Femur (tissue), 1 donor: ENCODE measurements around the gene SAMD10.
"Not testable (repeated sequence)": the region's sequence is repeated elsewhere in the genome, so short reads cannot be mapped to it uniquely, and the experiment has no call there.

Source experiments
- DNase-seq: peaks from one replicate; pipeline ENCODE4 v3.0.0-alpha.2; 2017

Gene SAMD10

DNA sequence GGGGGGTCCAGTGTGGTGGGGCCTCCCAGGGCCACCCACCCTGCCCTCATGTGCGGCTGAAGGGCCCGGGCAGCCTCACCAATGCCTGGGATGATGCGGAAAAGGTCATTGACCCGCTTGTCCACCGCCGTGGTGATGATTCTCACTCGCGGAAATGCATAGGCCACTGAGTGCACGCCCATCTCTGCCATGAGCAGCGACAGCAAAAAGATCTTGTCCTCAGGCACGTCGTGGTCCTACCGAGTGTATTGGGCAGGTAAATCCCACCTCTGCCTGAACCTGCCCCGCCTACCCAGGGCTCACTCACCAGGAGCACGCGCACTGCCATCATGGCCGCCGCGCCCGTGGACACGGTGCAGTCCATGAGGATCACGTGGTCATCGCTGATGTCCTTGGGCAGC lies 39.4 kb downstream of the SAMD10 start:
- peak; percentile 22 for DNase-seq

DNA sequence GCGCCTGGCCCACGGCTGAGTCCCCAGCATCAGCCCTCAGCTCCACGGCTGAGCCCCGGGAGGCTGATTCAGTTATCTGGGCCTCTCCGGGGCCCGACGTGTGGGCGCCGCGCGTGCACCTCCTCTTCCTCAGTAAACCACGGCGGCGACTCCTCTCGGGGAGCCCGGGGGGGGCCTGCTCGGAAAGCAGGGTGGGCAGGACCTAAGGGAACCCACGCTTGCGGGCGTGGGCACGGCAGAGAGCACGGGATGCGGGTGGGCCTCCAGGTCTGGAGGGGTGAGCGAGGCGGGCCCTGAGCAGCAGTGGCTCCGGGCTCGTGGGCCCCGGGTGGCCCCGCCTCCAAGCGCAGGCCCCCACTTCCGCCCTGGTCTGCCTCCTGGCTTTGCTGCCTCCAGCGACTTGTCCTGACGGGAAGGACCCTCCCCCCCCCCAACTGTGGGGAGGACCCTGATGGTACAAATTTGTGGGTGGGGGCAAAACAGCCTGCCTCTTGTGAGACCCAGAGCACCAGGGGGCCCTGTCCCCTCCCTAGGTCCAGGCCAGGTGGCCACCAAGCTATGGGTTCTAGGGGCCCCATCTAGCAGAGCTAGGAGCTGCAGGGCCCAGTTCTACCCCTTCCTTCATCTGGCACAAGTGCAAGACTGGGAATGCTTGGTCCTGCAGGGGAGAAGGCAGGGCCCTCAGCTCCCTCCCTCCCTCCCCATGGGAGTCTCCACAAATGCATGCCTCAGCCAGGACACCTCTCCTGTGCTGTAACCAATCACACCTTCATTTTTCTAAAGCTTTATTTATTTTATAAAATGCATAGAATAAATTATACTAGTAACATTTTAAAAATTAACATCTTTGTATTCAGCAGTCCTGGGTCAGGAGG lies 40.1 kb downstream of the SAMD10 start:
- DNase-seq, result peak; percentile 36

DNA sequence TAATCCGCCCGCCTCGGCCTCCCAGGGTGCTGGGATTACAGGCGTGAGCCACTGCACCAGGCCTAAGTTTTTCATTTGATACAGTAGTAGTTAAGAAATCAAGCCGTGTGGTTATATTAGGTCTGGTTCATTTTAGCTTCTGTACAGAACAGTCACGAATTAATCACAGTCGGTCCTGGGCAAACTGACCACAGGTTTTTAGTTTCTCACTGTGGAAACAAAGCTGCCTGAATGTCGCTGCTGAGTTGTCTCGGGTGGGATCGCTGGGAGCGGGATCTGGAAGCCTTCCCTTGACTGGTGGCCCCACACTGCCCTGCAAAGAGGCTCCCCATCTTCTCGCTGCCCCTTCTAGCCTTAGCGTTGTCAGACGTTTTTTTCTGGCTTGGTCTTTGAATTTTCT lies 41.8 kb downstream of the SAMD10 start:
- DNase-seq, result peak; percentile 22

DNA sequence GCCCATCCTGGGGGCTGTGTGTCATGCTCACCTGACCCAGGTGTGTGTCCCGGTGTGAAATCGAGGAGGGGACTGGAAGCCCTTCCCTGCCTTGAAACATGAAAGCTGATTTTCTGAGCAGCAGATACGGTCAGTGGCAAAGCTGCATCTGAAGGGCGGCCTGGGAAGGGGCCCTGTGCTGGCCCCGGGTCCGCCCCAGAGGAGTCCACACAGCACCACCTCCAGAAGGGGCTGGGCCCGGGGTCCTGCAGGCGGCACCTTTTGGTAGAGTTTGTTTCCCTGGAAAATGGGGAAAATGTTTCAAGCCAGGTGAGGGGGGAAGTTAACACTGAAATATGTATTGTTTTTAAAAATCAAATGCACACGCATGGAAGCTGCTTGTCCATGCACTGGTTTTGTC lies 44.0 kb downstream of the SAMD10 start:
- DNase-seq, result no peak

DNA sequence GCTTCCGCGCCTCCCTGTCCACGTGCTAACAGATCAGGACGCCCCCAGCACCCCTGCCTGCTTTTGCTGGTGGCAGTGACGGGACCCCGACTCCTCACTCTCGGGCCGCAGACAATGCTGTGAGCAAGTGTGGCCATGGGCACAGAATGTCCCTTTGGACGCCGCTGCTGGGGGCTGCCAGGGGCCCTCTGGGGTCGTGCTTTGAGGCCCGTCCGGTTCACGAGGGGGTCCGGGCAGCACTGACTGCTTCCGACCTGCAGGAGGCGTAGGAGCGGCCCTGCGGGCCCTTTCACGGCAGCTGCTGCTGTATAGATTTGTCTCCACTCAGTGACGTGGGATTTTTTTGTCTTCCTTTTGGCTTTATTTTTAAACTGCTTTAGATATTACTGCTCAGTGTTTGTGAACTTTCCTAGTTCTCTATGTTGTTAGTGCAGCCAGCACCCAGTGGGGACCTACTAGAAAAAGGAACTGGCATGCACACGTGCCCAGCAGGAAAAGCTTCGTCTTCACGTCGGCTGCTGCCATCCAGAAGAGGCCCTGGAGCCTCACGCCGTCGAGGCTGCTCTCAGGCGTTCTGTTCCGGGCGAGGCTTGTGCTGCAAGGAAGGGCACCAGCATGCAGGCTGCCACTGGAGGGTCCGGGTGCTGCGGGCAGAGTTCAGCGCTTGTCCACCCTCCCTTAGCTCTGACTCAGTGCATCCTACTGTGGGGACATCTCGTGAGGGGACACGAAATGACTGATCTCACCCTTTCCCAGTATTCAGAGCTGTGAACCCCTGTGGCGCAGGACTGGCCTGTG lies 45.0 kb downstream of the SAMD10 start:
- no peak for DNase-seq

DNA sequence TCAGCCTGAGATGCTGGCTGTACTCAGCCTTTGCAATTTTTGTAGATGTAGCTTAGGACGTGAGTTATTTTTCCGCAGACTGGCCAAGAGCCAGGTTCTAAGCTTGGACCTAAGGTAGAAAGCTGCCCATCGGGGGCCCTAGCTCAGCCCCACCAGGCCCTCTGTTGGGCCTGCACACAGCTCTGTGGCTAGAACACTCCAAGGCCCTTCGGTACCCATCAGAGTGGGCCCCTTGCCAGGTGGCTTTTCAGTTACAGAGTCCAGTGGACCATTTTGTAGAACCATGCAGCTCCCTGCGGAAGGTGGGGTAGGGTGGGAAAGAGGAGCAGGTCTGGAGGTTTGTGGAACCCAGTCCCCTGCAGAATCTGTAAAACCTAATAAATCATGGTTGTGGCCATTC lies 45.8 kb downstream of the SAMD10 start:
- no peak for DNase-seq

DNA sequence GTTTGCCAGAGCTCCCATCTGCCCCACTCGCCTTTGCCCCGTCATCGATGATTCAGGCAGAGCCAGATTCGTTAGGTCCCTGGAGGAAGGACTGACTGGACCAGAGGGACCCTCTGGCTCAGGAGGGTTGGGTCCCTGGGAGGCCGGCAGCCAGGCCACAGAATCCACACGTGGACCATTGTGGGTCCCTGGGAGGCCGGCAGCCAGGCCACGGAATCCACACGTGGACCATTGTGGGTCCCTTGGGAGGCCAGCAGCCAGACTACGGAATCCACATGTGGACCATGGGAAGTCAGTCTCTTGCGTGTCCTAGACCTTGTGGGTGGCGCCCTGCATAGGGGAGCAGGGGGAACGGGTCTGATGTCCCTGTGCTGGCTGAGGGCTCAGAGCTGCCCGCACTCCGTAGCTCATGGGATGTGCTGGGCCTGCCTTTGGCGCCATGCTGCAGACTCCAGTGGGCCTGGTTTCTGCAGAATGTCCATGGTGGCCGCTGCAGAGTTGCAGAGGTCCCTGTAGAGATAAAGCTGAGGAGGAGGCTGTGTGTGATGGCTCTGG lies 46.8 kb downstream of the SAMD10 start:
- no peak for DNase-seq

DNA sequence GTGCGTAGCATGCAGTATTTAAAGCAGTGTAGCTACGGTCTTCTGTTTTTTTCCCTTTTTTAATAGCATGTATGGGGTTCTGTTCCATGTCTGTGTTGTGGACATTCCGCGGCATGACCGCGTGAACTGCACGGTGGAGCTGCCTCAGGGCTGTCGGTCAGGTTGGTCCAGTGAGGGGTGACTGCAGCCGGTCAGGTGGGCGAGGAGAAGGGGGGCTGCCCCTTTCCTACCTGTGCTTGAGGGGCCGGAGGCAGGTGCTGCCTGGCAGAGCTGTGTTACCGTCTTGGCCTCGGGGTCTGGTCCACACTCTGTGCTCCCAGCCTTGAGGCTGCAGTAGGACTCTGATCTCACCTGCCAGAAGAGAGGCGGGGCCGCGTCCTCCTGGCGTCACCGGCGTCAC lies 47.7 kb downstream of the SAMD10 start:
- DNase-seq, result no peak

DNA sequence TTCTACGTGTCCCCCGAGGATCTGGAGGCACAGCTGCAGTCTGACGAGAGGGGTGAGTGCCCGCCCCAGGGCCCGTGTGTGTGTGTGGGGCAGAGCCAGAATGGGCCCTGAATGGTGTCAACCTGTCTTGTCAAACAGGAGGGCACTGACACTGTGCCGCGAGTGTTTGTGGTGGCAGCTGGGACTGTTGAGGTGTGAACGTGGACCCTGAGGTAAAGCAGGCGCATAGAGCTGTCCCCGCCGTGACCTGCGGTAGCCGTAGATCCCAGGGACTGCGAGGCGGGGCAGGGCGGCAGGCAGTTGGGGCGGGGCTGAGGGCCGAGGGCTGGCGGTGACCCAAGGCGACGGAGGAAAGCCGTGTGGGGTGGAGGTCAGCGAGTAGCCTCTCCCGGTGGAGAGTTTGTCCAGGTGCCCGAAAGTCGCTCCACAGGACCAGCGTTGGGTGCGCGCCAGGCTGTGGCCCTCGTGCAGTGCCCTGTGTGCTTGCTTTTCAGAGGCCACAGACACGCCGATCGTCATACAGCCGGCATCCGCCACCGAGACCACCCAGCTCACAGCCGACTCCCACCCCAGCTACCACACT lies 48.4 kb downstream of the SAMD10 start:
- no peak for DNase-seq

DNA sequence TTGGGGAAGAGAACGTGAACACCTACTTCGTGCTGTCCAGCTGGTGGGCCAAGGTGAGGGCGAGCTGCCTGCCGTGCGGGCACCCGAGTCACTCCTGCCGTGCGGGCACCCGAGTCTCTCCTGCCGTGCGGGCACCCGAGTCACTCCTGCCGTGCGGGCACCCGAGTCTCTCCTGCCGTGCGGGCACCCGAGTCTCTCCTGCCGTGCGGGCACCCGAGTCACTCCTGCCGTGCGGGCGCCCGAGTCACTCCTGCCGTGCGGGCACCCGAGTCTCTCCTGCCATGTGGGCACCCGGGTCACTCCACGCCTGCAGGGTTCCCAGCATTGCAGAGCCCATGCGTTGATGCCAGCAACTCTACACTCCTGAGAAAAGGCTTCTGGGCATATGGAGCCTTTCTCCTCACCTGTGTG lies 50.0 kb downstream of the SAMD10 start:
- DNase-seq, result not testable (repeated sequence)

DNA sequence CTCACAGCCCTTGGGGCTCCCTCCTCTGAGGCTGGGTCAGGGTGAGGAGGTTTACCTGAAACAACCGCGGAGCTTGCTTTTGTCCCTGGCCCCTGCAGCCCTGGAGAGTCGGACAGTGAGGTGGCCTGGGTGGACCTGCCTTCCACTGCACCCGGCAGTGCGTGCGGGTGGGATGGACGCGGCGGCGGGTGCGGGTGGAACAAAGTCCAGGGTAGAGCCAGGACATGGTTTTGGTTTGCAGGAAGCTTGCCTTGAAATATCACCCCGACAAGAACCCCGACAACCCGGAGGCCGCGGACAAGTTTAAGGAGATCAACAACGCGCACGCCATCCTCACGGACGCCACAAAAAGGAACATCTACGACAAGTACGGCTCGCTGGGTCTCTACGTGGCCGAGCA lies 50.4 kb downstream of the SAMD10 start:
- DNase-seq, result no peak

DNA sequence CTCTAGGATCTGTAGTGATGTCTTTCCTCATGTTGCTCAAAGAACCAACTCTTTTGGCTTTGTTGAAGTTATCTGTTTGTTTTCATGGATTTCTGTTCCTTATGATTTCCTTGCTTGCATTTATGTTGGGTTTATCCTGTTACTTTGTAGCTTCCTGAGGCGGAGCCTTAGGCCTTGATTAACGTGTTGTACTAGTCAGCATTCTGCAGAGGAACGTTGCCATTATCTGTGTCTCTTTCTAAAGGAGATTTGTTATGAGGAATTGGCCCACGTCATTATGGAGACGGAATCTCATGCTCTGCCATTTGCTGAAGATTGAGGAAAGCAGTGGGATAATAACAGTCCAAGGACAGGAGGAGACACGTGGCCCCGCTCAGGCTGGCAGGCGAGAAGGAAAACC lies 53.1 kb downstream of the SAMD10 start:
- no peak for DNase-seq

DNA sequence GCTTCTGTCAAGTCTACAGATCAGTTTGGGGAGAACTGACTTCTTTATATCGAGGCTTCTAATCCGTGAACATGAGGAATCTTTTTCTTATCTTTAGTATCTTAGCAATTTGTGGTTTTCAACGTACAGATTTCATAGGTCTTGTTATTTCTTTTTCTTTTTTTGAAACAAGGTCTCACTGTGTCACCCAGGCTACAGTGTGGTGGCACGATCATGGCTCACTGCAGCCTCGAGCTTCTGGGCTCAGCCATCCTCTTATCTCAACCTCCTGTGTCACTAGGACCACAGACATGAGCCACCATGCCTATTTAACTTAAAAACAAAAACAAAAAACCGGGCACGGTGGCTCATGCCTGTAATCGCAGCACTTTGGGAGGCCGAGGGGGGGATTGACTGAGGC lies 55.2 kb downstream of the SAMD10 start:
- no peak for DNase-seq
